ENCODE results near the gene SYP. TPM values are rescaled to one million over a fixed set of nuclear protein-coding genes. Genes with fewer than 3 reads are reported as not detected.

Gene SYP
- total RNA-seq, 1 donor: 0.36 TPM

GRCh38 chrX:49230500-49231232 lies 30.7 kb upstream of the SYP start:
- H3K79me2 ChIP-seq (ENCODE audit: insufficient read depth, low read length): no peaks in the 10 kb centered on the region
- H3K27ac ChIP-seq (ENCODE audit: low read depth, low read length): no peak overlapping the region
- H3K4me1 ChIP-seq (ENCODE audit: insufficient read depth, low read length): no peaks in the 10 kb centered on the region
- peak; percentile 87 for DNase-seq (ENCODE audit: insufficient read length, low spot score, missing footprints)
- H3K27me3 ChIP-seq (ENCODE audit: insufficient read depth, low read length): no peaks in the 10 kb centered on the region
- peak overlapping the region; percentile 70 for H2AFZ ChIP-seq (ENCODE audit: low read length)
- H3K4me3 ChIP-seq (ENCODE audit: insufficient read depth, low read length): peak overlapping the region; percentile 42
- peak overlapping the region; percentile 58 for H3K4me2 ChIP-seq (ENCODE audit: insufficient read depth, low read length)
- no peaks in the 10 kb centered on the region for H3K9me3 ChIP-seq (ENCODE audit: low read depth, low read length)
- TF ChIP-seq CTCF (IDR thresholded peaks at IDR 0.05; ENCODE audit: extremely low read depth, low read depth, low read length): no peak
- H4K20me1 ChIP-seq (ENCODE audit: insufficient read depth, low read length): no peaks in the 10 kb centered on the region
- H3K36me3 ChIP-seq (ENCODE audit: insufficient read depth, low read length): no peaks in the 10 kb centered on the region

GRCh38 chrX:49228185-49228584 lies 28.2 kb upstream of the SYP start:
- no peak overlapping the region for H2AFZ ChIP-seq (ENCODE audit: low read length)
- no peak for TF ChIP-seq CTCF (IDR thresholded peaks at IDR 0.05; ENCODE audit: extremely low read depth, low read depth, low read length)
- H3K27ac ChIP-seq (ENCODE audit: low read depth, low read length): no peak overlapping the region
- H3K27me3 ChIP-seq (ENCODE audit: insufficient read depth, low read length): peaks cover 2% of the 10 kb centered on the region
- H3K4me2 ChIP-seq (ENCODE audit: insufficient read depth, low read length): no peak overlapping the region
- no peaks in the 10 kb centered on the region for H3K79me2 ChIP-seq (ENCODE audit: insufficient read depth, low read length)
- H3K4me1 ChIP-seq (ENCODE audit: insufficient read depth, low read length): no peaks in the 10 kb centered on the region
- no peak overlapping the region for H3K4me3 ChIP-seq (ENCODE audit: insufficient read depth, low read length)
- no peak for DNase-seq (ENCODE audit: insufficient read length, low spot score, missing footprints)
- no peaks in the 10 kb centered on the region for H3K36me3 ChIP-seq (ENCODE audit: insufficient read depth, low read length)
- H3K9me3 ChIP-seq (ENCODE audit: low read depth, low read length): no peaks in the 10 kb centered on the region
- H4K20me1 ChIP-seq (ENCODE audit: insufficient read depth, low read length): no peaks in the 10 kb centered on the region

GRCh38 chrX:49227726-49228125 lies 27.7 kb upstream of the SYP start:
- H3K79me2 ChIP-seq (ENCODE audit: insufficient read depth, low read length): no peaks in the 10 kb centered on the region
- H2AFZ ChIP-seq (ENCODE audit: low read length): no peak overlapping the region
- H3K4me3 ChIP-seq (ENCODE audit: insufficient read depth, low read length): no peak overlapping the region
- H3K27me3 ChIP-seq (ENCODE audit: insufficient read depth, low read length): peaks cover 2% of the 10 kb centered on the region
- H3K9me3 ChIP-seq (ENCODE audit: low read depth, low read length): no peaks in the 10 kb centered on the region
- no peaks in the 10 kb centered on the region for H4K20me1 ChIP-seq (ENCODE audit: insufficient read depth, low read length)
- no peaks in the 10 kb centered on the region for H3K36me3 ChIP-seq (ENCODE audit: insufficient read depth, low read length)
- H3K4me1 ChIP-seq (ENCODE audit: insufficient read depth, low read length): no peaks in the 10 kb centered on the region
- H3K27ac ChIP-seq (ENCODE audit: low read depth, low read length): no peak overlapping the region
- peak; percentile 50 for DNase-seq (ENCODE audit: insufficient read length, low spot score, missing footprints)
- H3K4me2 ChIP-seq (ENCODE audit: insufficient read depth, low read length): no peak overlapping the region
- no peak for TF ChIP-seq CTCF (IDR thresholded peaks at IDR 0.05; ENCODE audit: extremely low read depth, low read depth, low read length)

- no peak overlapping the region for H2AFZ ChIP-seq (ENCODE audit: low read length)
- no peak overlapping the region for H3K27ac ChIP-seq (ENCODE audit: low read depth, low read length)
- no peaks in the 10 kb centered on the region for H4K20me1 ChIP-seq (ENCODE audit: insufficient read depth, low read length)
- no peak for TF ChIP-seq CTCF (IDR thresholded peaks at IDR 0.05; ENCODE audit: extremely low read depth, low read depth, low read length)
- no peaks in the 10 kb centered on the region for H3K4me1 ChIP-seq (ENCODE audit: insufficient read depth, low read length)
- no peaks in the 10 kb centered on the region for H3K79me2 ChIP-seq (ENCODE audit: insufficient read depth, low read length)
- no peak overlapping the region for H3K4me3 ChIP-seq (ENCODE audit: insufficient read depth, low read length)
- H3K27me3 ChIP-seq (ENCODE audit: insufficient read depth, low read length): peaks cover 2% of the 10 kb centered on the region
- no peak overlapping the region for H3K4me2 ChIP-seq (ENCODE audit: insufficient read depth, low read length)
- DNase-seq (ENCODE audit: insufficient read length, low spot score, missing footprints): peak; percentile 54
- H3K36me3 ChIP-seq (ENCODE audit: insufficient read depth, low read length): no peaks in the 10 kb centered on the region
- no peaks in the 10 kb centered on the region for H3K9me3 ChIP-seq (ENCODE audit: low read depth, low read length)
Observed at GRCh38 chrX:49226946-49227345, 27.0 kb upstream of the SYP start.
